Activated CD8-positive, alpha-beta T cell treated with anti-CD3 and anti-CD28 coated beads, Interleukin-2, amount 10 ng/mL, durations not matched to agents 7 days and 5 days (primary cell): ENCODE measurements around the gene C1D. TPM values are rescaled to one million over a fixed set of nuclear protein-coding genes. Genes with fewer than 3 reads are reported as not detected.
A peak's percentile ranks its signal among the peaks of the same experiment; 100 is the strongest.

Experiments used
- ATAC-seq: fragments of 150-1000 bp; cut with Tn5 transposase; one replicate; pipeline ENCODE4 v1.10.0; 2021; ENCODE audit warnings: moderate library complexity
- CTCF ChIA-PET: fragments of 350-600 bp; sonication (Branson Sonifier 250); formaldehyde crosslinking; loops from one replicate; lab custom pipeline; 2021; ENCODE audit warnings: antibody characterized with exemption; lab: Charles Lee
- POLR2A ChIA-PET: fragments of 350-600 bp; sonication (Branson Sonifier 250); formaldehyde crosslinking; loops from one replicate; lab custom pipeline; 2021; ENCODE audit warnings: antibody characterized with exemption; lab: Charles Lee
- DNase-seq: peaks from one replicate; pipeline ENCODE4 v3.0.0-alpha.2; 2020
- H3K27ac Mint-ChIP-seq: one replicate; pipeline ENCODE4 v1.8.0; 2021; ENCODE audit warnings: mild to moderate bottlenecking, mixed read lengths
- H3K27me3 Mint-ChIP-seq: one replicate; pipeline ENCODE4 v1.8.0; 2021; ENCODE audit warnings: low read depth, mixed read lengths
- H3K36me3 Mint-ChIP-seq: one replicate; pipeline ENCODE4 v1.8.0; 2021; ENCODE audit warnings: low read depth, mixed read lengths
- H3K4me1 Mint-ChIP-seq: one replicate; pipeline ENCODE4 v1.8.0; 2021; ENCODE audit warnings: low read depth, mixed read lengths
- H3K4me3 Mint-ChIP-seq: one replicate; pipeline ENCODE4 v1.8.0; 2021; ENCODE audit warnings: mild to moderate bottlenecking, mixed read lengths
- H3K9me3 Mint-ChIP-seq: one replicate; pipeline ENCODE4 v1.8.0; 2022; ENCODE audit warnings: mixed read lengths; ENCODE audit not compliant: insufficient read depth
- total RNA-seq, 2 experiments: library from RNA; stranded (reverse); gene quantifications; one replicate each; pipeline ENCODE4 v1.2.3, GENCODE V29; 2021

C1D gene
- total RNA-seq, result 10 to 100 TPM; 18.7 to 23.3 TPM

- H3K27me3 Mint-ChIP-seq, result peaks cover 15% of the 10 kb centered on the region
- H3K27ac Mint-ChIP-seq, result peak within 1 kb of the TSS; percentile 98
- H3K36me3 Mint-ChIP-seq, result no peaks in the 10 kb centered on the region
- DNase-seq, result peak; percentile 94
- CTCF ChIA-PET, result interaction anchor here (0.9 to 1.6 kb wide), 6 partner anchors 14 to 133 kb away, joined by 3 to 6 read pairs (median 4); no protein-coding TSS in a partner anchor
- ATAC-seq, result peak; percentile 93
- no peaks in the 10 kb centered on the region for H3K9me3 Mint-ChIP-seq
- peak within 1 kb of the TSS; percentile 95 for H3K4me3 Mint-ChIP-seq
- H3K4me1 Mint-ChIP-seq, result peaks cover 21% of the 10 kb centered on the region
- POLR2A ChIA-PET, result interaction anchor here (0.9 to 1.8 kb wide), 5 partner anchors 9 to 298 kb away, joined by 3 to 11 read pairs (median 4); partner anchors contain the start of gene PNO1
These were observed at the start of gene C1D for GRCh38 chr2:68062680-68063387. Gene C1D, minus strand, starts transcription at chr2:68063004. Its CDS starts 15,694 bp downstream, at chr2:68047310.

- no peak overlapping the region for H3K27ac Mint-ChIP-seq
- H3K27me3 Mint-ChIP-seq, result no peaks in the 10 kb centered on the region
These were observed 47.3 kb upstream of the C1D start for GRCh38 chr2:68110102-68110501.

GRCh38 chr2:68108120-68108519 lies 45.3 kb upstream of the C1D start:
- ATAC-seq (no peak), DNase-seq (no peak)
- POLR2A ChIA-PET, result no interaction called here
- CTCF ChIA-PET, result interaction anchor here (0.8 to 1.1 kb wide), 2 partner anchors 78 to 184 kb away, joined by 3 read pairs; no protein-coding TSS in a partner anchor
- peaks cover 18% of the 10 kb centered on the region for H3K9me3 Mint-ChIP-seq
- H3K4me3 Mint-ChIP-seq, result no peak overlapping the region
- no peaks in the 10 kb centered on the region for H3K27me3 Mint-ChIP-seq
- H3K4me1 Mint-ChIP-seq, result no peaks in the 10 kb centered on the region
- no peaks in the 10 kb centered on the region for H3K36me3 Mint-ChIP-seq
- no peak overlapping the region for H3K27ac Mint-ChIP-seq

More at GRCh38 chr2:68110102-68110501, 47.3 kb upstream of the C1D start:
- ATAC-seq, result no peak
- H3K36me3 Mint-ChIP-seq, result no peaks in the 10 kb centered on the region
- DNase-seq, result no peak
- H3K4me1 Mint-ChIP-seq, result no peaks in the 10 kb centered on the region
- peaks cover 14% of the 10 kb centered on the region for H3K9me3 Mint-ChIP-seq
- H3K4me3 Mint-ChIP-seq, result no peak overlapping the region
- CTCF ChIA-PET, result no interaction called here
- POLR2A ChIA-PET, result no interaction called here

GRCh38 chr2:68107475-68107874 lies 44.7 kb upstream of the C1D start:
- Mint-ChIP-seq H3K9me3 (peaks cover 18% of the 10 kb centered on the region), H3K27ac (no peak overlapping the region), H3K36me3 (no peaks in the 10 kb centered on the region), H3K4me3 (no peak overlapping the region), H3K4me1 (no peaks in the 10 kb centered on the region), H3K27me3 (peaks cover 3% of the 10 kb centered on the region)
- ChIA-PET POLR2A (no interaction called here), CTCF (no interaction called here)
- ATAC-seq (no peak), DNase-seq (no peak)

GRCh38 chr2:68104111-68104835 lies 41.5 kb upstream of the C1D start:
- peaks cover 3% of the 10 kb centered on the region for H3K27me3 Mint-ChIP-seq
- ATAC-seq (no peak), DNase-seq (no peak)
- no peak overlapping the region for H3K4me3 Mint-ChIP-seq
- H3K9me3 Mint-ChIP-seq, result peaks cover 18% of the 10 kb centered on the region
- ChIA-PET CTCF (no interaction called here), POLR2A (no interaction called here)
- no peaks in the 10 kb centered on the region for H3K4me1 Mint-ChIP-seq
- no peak overlapping the region for H3K27ac Mint-ChIP-seq
- no peaks in the 10 kb centered on the region for H3K36me3 Mint-ChIP-seq

GRCh38 chr2:68103709-68104055 lies 40.9 kb upstream of the C1D start:
- H3K27ac Mint-ChIP-seq, result no peak overlapping the region
- no peaks in the 10 kb centered on the region for H3K4me1 Mint-ChIP-seq
- no peak for DNase-seq
- CTCF ChIA-PET, result interaction anchor here (0.9 kb wide), 1 partner anchor 19 kb away, joined by 3 read pairs; no protein-coding TSS in a partner anchor
- H3K4me3 Mint-ChIP-seq, result no peak overlapping the region
- POLR2A ChIA-PET, result no interaction called here
- H3K9me3 Mint-ChIP-seq, result peaks cover 18% of the 10 kb centered on the region
- no peaks in the 10 kb centered on the region for H3K36me3 Mint-ChIP-seq
- no peak for ATAC-seq
- H3K27me3 Mint-ChIP-seq, result peaks cover 3% of the 10 kb centered on the region

GRCh38 chr2:68103030-68103708 lies 40.4 kb upstream of the C1D start:
- peaks cover 18% of the 10 kb centered on the region for H3K9me3 Mint-ChIP-seq
- DNase-seq (no peak), ATAC-seq (no peak)
- H3K4me1 Mint-ChIP-seq, result no peaks in the 10 kb centered on the region
- POLR2A ChIA-PET, result no interaction called here
- peaks cover 3% of the 10 kb centered on the region for H3K27me3 Mint-ChIP-seq
- no peaks in the 10 kb centered on the region for H3K36me3 Mint-ChIP-seq
- no peak overlapping the region for H3K27ac Mint-ChIP-seq
- CTCF ChIA-PET, result interaction anchor here (0.9 kb wide), 1 partner anchor 19 kb away, joined by 3 read pairs; no protein-coding TSS in a partner anchor
- H3K4me3 Mint-ChIP-seq, result no peak overlapping the region

- ATAC-seq (no peak), DNase-seq (no peak)
- ChIA-PET CTCF (interaction anchor here (1.0 kb wide), 1 partner anchor 22 kb away, joined by 4 read pairs; no protein-coding TSS in a partner anchor), POLR2A (no interaction called here)
- Mint-ChIP-seq H3K9me3 (peaks cover 5% of the 10 kb centered on the region), H3K27me3 (peaks cover 3% of the 10 kb centered on the region), H3K4me1 (no peaks in the 10 kb centered on the region), H3K27ac (no peak overlapping the region), H3K4me3 (no peak overlapping the region), H3K36me3 (no peaks in the 10 kb centered on the region)
These were observed 37.4 kb upstream of the C1D start for GRCh38 chr2:68100189-68100588.

GRCh38 chr2:68099260-68099659 lies 36.5 kb upstream of the C1D start:
- no peak for ATAC-seq
- CTCF ChIA-PET, result no interaction called here
- no peak overlapping the region for H3K27ac Mint-ChIP-seq
- DNase-seq, result no peak
- H3K4me3 Mint-ChIP-seq, result no peak overlapping the region
- H3K27me3 Mint-ChIP-seq, result peaks cover 3% of the 10 kb centered on the region
- POLR2A ChIA-PET, result no interaction called here
- H3K36me3 Mint-ChIP-seq, result no peaks in the 10 kb centered on the region
- H3K4me1 Mint-ChIP-seq, result no peaks in the 10 kb centered on the region
- H3K9me3 Mint-ChIP-seq, result no peaks in the 10 kb centered on the region

- Mint-ChIP-seq H3K9me3 (no peaks in the 10 kb centered on the region), H3K27me3 (peaks cover 3% of the 10 kb centered on the region), H3K4me1 (no peaks in the 10 kb centered on the region), H3K27ac (no peak overlapping the region), H3K4me3 (no peak overlapping the region), H3K36me3 (no peaks in the 10 kb centered on the region)
- DNase-seq, result no peak
- ATAC-seq, result no peak
- ChIA-PET POLR2A (no interaction called here), CTCF (interaction anchor here (1.4 kb wide), 1 partner anchor 24 kb away, joined by 5 read pairs; no protein-coding TSS in a partner anchor)
These were observed 35.5 kb upstream of the C1D start for GRCh38 chr2:68098291-68098797.

- H3K9me3 Mint-ChIP-seq, result no peaks in the 10 kb centered on the region
- DNase-seq (no peak), ATAC-seq (no peak)
- no peak overlapping the region for H3K27ac Mint-ChIP-seq
- POLR2A ChIA-PET, result no interaction called here
- CTCF ChIA-PET, result no interaction called here
- no peaks in the 10 kb centered on the region for H3K27me3 Mint-ChIP-seq
- no peak overlapping the region for H3K4me3 Mint-ChIP-seq
- H3K36me3 Mint-ChIP-seq, result no peaks in the 10 kb centered on the region
- H3K4me1 Mint-ChIP-seq, result peaks cover 9% of the 10 kb centered on the region
These were observed 31.3 kb upstream of the C1D start for GRCh38 chr2:68094111-68094510.
